HG02981 (cell line): ENCODE measurements around the gene UMODL1.
"Not testable (repeated sequence)": the region's sequence is repeated elsewhere in the genome, so short reads cannot be mapped to it uniquely, and the experiment has no call there.

ENCODE experiments used
- ATAC-seq: cut with Tn5 transposase; IDR thresholded peaks from one replicate; pipeline ENCODE4 v1.9.1; 2021; ENCODE audit warnings: mild to moderate bottlenecking, moderate library complexity; ENCODE audit not compliant: unreplicated experiment

The UMODL1 gene

GRCh38 chr21:42077685-42078238 is 6.6 kb downstream of the UMODL1 start:
- peak; percentile 76 for ATAC-seq

GRCh38 chr21:42078247-42079007 is 7.3 kb downstream of the UMODL1 start:
- not testable (repeated sequence) for ATAC-seq

DNA sequence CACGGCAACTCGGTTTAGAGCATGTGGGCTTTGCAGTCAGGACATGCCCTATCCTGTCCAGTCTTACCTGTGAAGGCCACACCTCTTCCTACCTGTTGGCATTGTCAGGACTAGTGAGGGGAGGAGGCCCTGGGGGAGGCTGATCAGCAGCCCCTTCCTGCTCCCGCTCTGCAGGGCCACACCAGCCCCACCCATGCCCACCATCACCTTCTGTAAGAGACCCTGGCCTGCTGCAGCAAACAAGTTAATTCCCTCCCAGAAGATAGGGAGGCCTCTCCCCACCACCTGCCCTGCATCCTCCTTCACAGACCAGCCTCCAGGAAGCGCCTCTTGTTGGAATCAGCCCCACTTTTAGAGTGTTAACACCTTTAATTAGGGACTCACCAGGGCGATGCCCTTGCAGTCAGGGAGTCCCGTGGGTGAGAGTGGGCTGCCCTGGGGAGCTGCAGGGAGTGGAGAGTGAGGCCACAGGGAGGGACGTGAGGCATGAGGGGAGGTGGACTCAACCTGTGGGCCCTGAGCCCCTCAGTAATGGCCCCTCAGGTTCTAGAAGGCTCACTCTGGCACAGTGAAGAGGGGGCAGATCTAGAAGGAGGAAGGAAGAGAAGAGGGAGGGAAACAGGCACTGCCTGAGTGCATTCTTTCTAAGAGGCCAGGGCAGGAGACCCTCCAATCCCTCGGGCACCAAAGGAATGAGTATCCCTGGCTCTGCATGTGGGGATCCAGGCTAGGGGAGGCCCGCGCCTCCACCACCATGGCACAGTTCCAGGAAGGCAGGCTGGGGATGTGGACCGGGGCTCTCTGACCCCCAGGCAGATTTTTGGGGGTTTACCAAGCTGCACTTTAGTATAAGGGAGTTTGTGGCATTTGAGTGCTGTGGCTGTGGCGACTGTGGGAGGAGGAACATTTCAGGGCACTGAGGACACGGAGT is 8.2 kb downstream of the UMODL1 start:
- no peak for ATAC-seq

DNA sequence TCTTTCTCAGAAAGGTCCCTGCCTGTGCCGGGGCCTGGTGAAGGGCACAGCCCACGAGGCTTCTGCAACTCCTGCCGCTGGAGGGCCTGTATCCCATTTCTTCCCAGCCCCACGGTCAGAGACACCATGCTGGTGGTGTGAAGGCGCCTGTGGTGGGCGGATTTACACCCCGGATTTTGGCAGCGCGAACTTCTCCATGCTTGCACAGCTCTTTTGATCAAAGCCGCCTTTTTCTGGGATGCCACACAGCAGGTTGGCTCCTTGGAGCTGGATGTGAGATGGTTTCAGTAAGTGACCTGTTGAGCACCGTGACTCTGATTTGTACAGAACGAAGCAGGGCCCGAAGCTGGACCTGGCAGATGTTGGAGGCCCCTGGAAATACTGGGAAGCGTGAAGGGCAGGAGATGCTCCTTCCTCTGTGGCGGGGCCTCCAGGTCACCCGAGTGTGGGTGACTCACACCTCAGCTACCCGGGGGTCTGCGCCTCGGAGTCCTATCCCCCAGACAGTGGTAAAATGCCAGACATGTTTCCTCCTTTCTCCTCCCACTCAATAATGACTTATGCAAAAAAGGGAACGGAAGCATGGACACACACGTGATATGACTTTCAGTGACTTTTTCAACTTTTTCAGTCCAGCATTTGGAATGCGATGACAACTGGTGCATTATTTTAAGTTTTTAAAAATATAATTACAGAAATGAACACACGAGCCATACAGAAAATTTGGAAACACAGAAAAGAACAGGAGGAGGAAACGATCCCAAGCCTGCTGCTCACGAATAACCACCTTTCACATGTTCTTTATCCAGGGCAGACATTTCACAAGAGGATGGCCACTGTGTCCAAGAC is 9.0 kb downstream of the UMODL1 start:
- ATAC-seq, result no peak

DNA sequence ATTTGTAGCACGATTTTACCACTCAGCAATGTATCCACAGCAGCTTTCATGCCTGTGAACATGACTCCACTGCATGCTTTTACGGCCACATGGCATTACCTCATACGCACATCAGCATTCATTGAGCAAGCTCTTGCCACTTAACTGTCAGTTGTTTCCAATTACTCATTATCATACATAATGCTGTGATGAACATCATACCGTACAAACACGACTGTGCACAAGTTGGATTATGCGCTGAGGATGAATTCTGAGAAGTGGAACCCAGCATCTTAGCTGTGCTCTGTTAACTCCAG is 9.6 kb downstream of the UMODL1 start:
- ATAC-seq, result no peak

- ATAC-seq, result no peak
These were observed 10.0 kb downstream of the UMODL1 start for GRCh38 chr21:42081138-42081537.

DNA sequence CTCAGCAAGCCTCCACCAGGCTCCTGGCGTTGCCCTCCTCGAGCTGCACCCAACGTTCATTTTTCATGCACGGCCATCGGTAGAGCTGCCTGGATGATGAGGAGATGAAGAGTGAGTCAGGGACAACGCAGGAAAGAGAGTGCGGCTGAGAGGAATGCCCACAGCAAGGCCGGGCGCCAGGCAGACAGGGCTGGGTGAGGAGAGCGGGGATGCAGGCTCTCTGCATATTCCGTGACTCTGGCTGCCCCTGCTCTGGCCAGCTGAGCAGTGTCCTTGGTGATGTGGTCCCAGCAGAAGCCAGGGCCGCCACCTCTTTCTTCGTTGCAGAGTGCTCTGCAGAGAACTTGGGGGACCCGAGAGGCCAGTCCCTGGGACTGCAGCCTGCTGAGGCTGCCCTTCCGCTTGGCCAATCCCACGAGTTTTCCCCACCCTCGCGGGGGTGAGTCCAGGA is 10.8 kb downstream of the UMODL1 start:
- ATAC-seq, result no peak

DNA sequence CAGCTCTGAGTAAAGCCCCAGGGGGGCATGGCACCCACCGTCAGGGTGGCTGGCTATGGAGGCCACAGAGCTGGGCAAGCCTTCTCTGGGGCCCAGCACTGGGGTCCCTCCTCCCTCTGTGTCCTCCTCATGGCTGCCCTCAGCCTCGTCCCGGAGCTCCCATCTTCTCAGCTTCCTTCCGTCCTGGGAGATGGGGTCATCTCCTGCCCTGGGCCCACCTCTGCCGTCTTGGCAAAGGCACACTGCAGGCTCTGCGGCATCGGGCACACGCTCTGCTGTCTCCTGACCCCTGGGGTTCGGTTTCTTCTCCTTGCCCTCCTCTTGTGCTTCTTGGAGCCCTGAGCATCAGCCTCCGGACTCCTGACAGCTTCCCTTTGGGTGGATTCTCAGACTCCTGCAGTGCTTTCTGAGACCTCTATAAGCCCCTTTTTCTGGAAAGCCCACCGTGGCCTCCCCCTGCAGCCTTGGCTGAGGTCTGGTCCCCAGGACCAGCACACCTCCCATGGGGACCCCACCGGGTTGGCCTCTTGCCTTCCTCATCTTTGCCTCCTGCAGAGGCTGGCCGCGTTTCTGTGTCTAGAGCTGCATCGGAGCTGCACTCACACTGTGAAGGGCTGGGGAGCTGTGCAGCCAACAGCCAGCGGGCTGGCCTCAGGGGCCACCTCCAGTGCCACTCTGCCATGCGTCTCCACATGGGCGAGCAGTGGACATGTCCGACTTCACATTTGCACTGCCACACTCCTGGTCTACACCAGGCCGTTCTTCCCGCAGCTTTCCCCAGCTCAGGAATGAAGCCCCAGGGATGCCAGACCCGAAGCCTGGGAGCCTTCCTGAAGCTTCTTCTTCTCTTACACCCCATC is 11.6 kb downstream of the UMODL1 start:
- no peak for ATAC-seq

DNA sequence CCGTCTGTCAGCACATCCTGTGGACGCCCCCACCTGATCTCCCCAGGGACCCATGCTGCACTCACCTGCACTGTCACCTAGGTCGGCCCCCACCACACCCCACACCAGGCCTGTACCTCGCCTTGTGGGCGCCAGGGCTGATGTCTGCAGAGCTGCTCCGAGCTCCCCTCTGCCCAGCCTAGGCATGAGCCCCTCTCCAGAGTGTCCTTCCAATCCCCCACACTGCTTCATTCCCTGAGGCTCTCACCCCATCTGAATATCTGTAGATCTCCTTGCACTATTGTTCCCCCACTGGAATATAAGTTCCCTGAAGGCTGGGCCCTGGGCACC is 12.2 kb downstream of the UMODL1 start:
- ATAC-seq, result no peak

- no peak for ATAC-seq
These were observed 13.0 kb downstream of the UMODL1 start for GRCh38 chr21:42084079-42084478.

DNA sequence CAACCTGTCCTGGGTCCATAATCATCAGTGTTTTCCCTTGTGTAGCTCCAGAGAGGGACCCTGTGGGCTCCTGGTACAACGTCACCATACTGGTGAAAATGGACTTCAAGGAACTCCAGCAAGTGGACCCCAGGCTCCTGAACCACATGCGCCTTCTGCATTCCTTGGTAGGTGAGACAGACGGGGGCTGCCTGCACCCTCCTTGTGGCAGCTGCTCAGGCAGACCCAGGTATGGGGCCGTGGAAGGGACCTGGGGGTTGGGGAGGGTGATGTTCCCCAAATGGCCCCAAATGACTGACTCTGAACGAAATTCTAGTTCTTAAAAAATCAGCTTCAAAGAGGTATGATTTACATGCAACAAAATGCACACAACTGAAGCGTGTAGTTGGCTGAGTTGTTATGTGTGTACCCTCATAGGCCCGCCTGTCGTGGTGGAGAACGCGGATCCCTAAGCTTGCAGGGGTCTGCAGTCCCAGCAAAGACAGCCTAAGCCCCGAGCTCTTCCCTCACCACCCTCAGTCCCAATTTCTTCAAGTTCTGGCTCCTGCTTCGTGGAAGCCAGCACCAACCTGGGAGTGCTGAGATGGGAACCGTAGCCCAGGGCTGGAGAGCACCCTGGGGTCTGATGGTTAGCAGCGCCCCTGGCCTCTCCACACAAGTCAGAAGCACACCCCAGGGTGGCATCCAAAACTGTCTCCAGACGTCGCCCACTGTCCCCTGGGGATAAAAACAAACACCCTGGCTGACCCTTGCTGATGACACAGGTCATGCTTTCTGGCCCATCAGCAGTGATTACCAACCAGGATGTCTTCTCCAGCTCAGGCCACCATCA is 14.3 kb downstream of the UMODL1 start:
- no peak for ATAC-seq

DNA sequence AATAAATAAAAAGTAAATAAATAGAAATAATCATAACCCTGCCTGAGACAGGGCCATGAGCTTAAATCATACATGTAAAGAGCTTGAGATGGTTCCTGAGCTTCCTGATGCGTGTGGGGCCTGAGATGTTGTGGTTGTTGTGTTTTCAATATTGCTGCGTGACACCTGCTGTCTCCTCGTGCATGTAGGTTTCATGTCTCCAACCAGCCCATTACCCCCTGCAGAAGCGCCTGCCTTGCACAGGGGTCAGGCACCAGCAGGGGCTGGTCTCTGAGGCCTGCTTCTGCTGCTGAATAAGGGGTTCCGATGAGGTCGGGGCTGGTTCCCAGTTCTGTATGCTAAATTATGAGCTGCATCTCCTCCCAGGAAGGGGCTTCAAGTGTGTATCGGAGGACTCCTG is 15.9 kb downstream of the UMODL1 start:
- no peak for ATAC-seq

- no peak for ATAC-seq
These were observed 17.0 kb downstream of the UMODL1 start for GRCh38 chr21:42088148-42088547.

DNA sequence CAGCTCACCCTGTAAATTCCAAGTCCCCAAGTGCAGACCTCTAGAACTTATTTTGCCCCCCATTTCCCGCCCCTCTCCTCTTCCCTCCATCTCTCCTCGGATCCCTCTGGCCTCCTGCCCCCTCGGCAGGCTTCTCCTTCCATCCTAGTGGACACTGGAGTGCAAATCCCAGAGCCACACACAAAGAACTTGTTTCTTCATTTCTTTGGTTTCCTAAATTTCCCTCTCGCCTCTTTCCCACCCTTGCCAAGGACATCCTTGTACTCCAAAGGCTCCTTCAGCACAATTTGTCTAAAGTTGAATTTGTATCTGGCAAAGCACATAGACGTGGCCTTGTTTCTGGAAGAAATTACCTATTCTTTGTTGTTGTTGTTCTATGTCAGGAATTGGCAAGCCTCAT is 17.5 kb downstream of the UMODL1 start:
- no peak for ATAC-seq

DNA sequence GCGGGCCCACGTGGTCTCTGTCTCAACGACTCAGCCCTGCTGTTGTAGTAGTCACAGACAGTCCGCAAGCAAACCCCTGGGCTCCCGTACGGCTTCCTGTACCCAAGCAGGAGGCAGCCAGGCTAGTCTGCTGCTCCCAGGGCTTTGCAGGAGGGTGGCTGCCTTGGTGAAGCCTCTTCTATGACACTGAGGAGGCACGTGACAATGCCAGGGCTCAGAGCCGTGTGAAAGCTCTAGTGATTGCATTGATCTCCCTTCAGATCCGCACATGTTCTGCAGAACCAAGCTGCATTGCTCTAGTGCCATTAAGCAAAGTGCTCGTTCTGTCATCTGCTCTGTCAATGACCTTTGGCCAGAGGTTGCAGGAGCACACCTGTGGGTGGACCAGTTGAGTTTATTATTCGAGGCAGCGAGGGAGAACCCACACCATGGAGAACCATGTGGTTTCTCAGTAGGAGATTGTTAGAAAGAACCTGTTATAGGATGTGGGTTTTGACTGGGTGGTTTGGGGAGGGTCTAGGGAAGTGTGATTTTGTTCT is 18.0 kb downstream of the UMODL1 start:
- ATAC-seq, result no peak

- no peak for ATAC-seq
These were observed 18.7 kb downstream of the UMODL1 start for GRCh38 chr21:42089665-42090310.

GRCh38 chr21:42091899-42092508 is 20.9 kb downstream of the UMODL1 start:
- ATAC-seq, result no peak

DNA sequence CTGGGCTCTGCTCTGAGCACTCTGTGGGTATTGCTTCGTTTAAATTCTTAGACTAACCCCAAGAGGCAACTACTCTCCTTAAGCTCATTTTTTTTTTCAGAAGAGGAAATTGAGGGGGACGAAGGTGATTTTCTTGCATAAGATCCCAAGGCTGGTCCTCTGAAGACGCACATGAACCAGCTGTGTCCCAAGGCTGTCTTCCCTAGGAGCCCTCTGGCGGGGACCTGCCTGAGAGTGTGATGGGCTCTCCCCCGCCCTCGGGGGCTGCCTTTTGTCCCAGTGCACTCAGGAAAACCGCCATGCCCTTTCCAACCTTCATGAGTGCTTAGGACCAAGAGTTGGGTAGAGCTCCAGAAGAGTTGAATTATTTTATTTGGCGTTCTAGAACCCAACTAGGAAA is 21.7 kb downstream of the UMODL1 start:
- ATAC-seq, result no peak
